Measurements from ENCODE around the gene IL1R1.
A peak's percentile ranks its signal among the peaks of the same experiment; 100 is the strongest.

IL1R1 gene

GRCh38 chr2:102140377-102140776, 2.2 kb upstream of the IL1R1 start:
- no peak for DNase-seq (ENCODE audit: low read depth)

GRCh38 chr2:102141011-102141943, 1.3 kb upstream of the IL1R1 start:
- DNase-seq (ENCODE audit: low read depth): no peak

GRCh38 chr2:102142829-102143449, 393 bp downstream of the IL1R1 start:
- DNase-seq (ENCODE audit: low read depth): no peak

GRCh38 chr2:102143450-102143985, 972 bp downstream of the IL1R1 start:
- DNase-seq (ENCODE audit: low read depth): no peak

GRCh38 chr2:102144128-102144527, 1.6 kb downstream of the IL1R1 start:
- DNase-seq (ENCODE audit: low read depth): no peak

GRCh38 chr2:102145107-102145506, 2.6 kb downstream of the IL1R1 start:
- DNase-seq (ENCODE audit: low read depth): no peak

- no peak for DNase-seq (ENCODE audit: low read depth)
These were observed 3.4 kb downstream of the IL1R1 start for GRCh38 chr2:102145934-102146333.

- DNase-seq (ENCODE audit: low read depth): peak; percentile 47
These were observed 5.4 kb downstream of the IL1R1 start for GRCh38 chr2:102147935-102148334.

GRCh38 chr2:102149243-102149642, 6.7 kb downstream of the IL1R1 start:
- no peak for DNase-seq (ENCODE audit: low read depth)

GRCh38 chr2:102149644-102150455, 7.3 kb downstream of the IL1R1 start:
- no peak for DNase-seq (ENCODE audit: low read depth)

- DNase-seq (ENCODE audit: low read depth): no peak
These were observed 11.8 kb downstream of the IL1R1 start for GRCh38 chr2:102154364-102154763.

GRCh38 chr2:102154946-102155702, 12.6 kb downstream of the IL1R1 start:
- no peak for DNase-seq (ENCODE audit: low read depth)

- DNase-seq (ENCODE audit: low read depth): no peak
These were observed 13.4 kb downstream of the IL1R1 start for GRCh38 chr2:102155703-102156515.

GRCh38 chr2:102158011-102158755, 15.6 kb downstream of the IL1R1 start:
- no peak for DNase-seq (ENCODE audit: low read depth)

- DNase-seq (ENCODE audit: low read depth): no peak
These were observed 16.7 kb downstream of the IL1R1 start for GRCh38 chr2:102159295-102159694.

GRCh38 chr2:102166189-102166845, 23.8 kb downstream of the IL1R1 start:
- DNase-seq (ENCODE audit: low read depth): no peak

GRCh38 chr2:102168026-102168771, 25.7 kb downstream of the IL1R1 start:
- no peak for DNase-seq (ENCODE audit: low read depth)

GRCh38 chr2:102171946-102172345, 29.4 kb downstream of the IL1R1 start:
- no peak for DNase-seq (ENCODE audit: low read depth)

GRCh38 chr2:102172745-102173144, 30.2 kb downstream of the IL1R1 start:
- no peak for DNase-seq (ENCODE audit: low read depth)

Data from activated T-helper 9 cell treated with anti-CD3 and anti-CD28 coated beads, Interleukin-2, amount 50 U/mL, for 16 hours (primary cell).